Panc1 (cell line): ENCODE measurements around the gene FREM2. TPM values are rescaled to one million over a fixed set of nuclear protein-coding genes. Genes with fewer than 3 reads are reported as not detected.

Experiments
- ATAC-seq: fragments of 200-7000 bp; cut with Tn5 transposase; 2 replicates; pipeline ENCODE4 v1.9.1; 2020; ENCODE audit warnings: mild to moderate bottlenecking, moderate library complexity
- BruUV-seq: library from RNA; stranded (reverse); fragments of 400-500 nt; replicated peaks from 2 replicates; lab custom pipeline; 2021; lab: Mats Ljungman, UMichigan
- CTCF ChIA-PET: fragments of 300-600 bp; sonication (Branson Sonifier 250); formaldehyde crosslinking; loops from one replicate; lab custom pipeline; 2022; ENCODE audit warnings: antibody characterized with exemption; lab: Charles Lee
- POLR2A ChIA-PET: fragments of 300-600 bp; sonication (Branson Sonifier 250); formaldehyde crosslinking; loops from one replicate; lab custom pipeline; 2022; ENCODE audit warnings: antibody characterized with exemption; lab: Charles Lee
- DNase-seq: peaks from one replicate; pipeline ENCODE4 v3.0.0-alpha.2; 2010; ENCODE audit warnings: low read depth, low spot score
- H3K27ac ChIP-seq: 2 replicates; pipeline ENCODE4 v1.5.1; 2011; ENCODE audit warnings: mild to moderate bottlenecking, low read length, inconsistent platforms
- H3K27me3 ChIP-seq: fragments of 200-500 bp; sonication (Bioruptor generic); 2 replicates; pipeline ENCODE4 v1.6.0; 2014; ENCODE audit warnings: low read length, inconsistent platforms; ENCODE audit not compliant: control insufficient read depth, insufficient read depth
- H3K36me3 ChIP-seq: fragments of 200-500 bp; sonication (Bioruptor generic); 2 replicates; pipeline ENCODE4 v1.5.1; 2014; ENCODE audit warnings: inconsistent platforms, mild to moderate bottlenecking, low read length, moderate library complexity; ENCODE audit not compliant: control insufficient read depth, insufficient read depth
- H3K4me1 ChIP-seq: 2 replicates; pipeline ENCODE4 v1.5.1; 2011; ENCODE audit warnings: inconsistent platforms, mild to moderate bottlenecking, low read length, moderate library complexity; ENCODE audit not compliant: control insufficient read depth, insufficient read depth
- H3K4me3 ChIP-seq, 2 experiments: 2 replicates each; pipeline ENCODE4 v1.5.1; 2011 to 2012; ENCODE audit warnings: low read depth in 2 of 2, low read length in 2 of 2, mild to moderate bottlenecking in 2 of 2, inconsistent platforms in 1 of 2, moderate library complexity in 1 of 2
- H3K9me3 ChIP-seq: fragments of 200-500 bp; sonication (Bioruptor generic); 2 replicates; pipeline ENCODE4 v1.5.1; 2014; ENCODE audit warnings: low read depth, mild to moderate bottlenecking, inconsistent platforms, low read length, moderate library complexity; ENCODE audit not compliant: control insufficient read depth, insufficient read depth
- CTCF ChIP-seq: fragments of 450-650 bp; IDR thresholded peaks from 2 replicates; pipeline ENCODE4 v1.5.1; 2017; ENCODE audit warnings: mild to moderate bottlenecking
- POLR2AphosphoS5 ChIP-seq: IDR thresholded peaks from 2 replicates; pipeline ENCODE4 v1.6.1; 2012; ENCODE audit warnings: mild to moderate bottlenecking, low read depth, low read length, moderate library complexity
- SIN3A ChIP-seq: IDR thresholded peaks from 2 replicates; pipeline ENCODE4 v1.6.1; 2012; ENCODE audit warnings: low read depth, mild to moderate bottlenecking, low read length, moderate library complexity, borderline replicate concordance; ENCODE audit not compliant: insufficient read depth
- TCF7L2 ChIP-seq: IDR thresholded peaks from 2 replicates; pipeline ENCODE4 v1.6.1; 2011; ENCODE audit warnings: mild to moderate bottlenecking, low read depth, low read length, inconsistent platforms
- in situ Hi-C: cut with HindIII; loops from 2 replicates; pipeline ENCODE4 v1.10.0; 2016; ENCODE audit warnings: low sequenced_read_pairs, low pct_unique_long_range_greater_than_20kb
- intact Hi-C: fragments of 100-400 bp; cut with micrococcal nuclease; formaldehyde crosslinking; loops from one replicate; pipeline ENCODE4 v1.10.0; 2022; ENCODE audit not compliant: unreplicated experiment
- total RNA-seq: library from RNA; stranded (reverse); gene quantifications from one replicate; pipeline ENCODE4 v1.2.1, GENCODE V29; 2021; ENCODE audit not compliant: unreplicated experiment
- TF ChIP-seq, protein P1 (sequence below), 2 experiments: IDR thresholded peaks; 2 replicates each; pipeline ENCODE4 v1.6.1; 2011 to 2012; ENCODE audit warnings: low read depth in 2 of 2, control low read depth in 1 of 2, low read length in 1 of 2, mild to moderate bottlenecking in 1 of 2, moderate library complexity in 1 of 2; ENCODE audit not compliant: insufficient read depth in 1 of 2

The FREM2 gene
- total RNA-seq, 1 experiment from 2014 or later = 0.15 TPM

DNA sequence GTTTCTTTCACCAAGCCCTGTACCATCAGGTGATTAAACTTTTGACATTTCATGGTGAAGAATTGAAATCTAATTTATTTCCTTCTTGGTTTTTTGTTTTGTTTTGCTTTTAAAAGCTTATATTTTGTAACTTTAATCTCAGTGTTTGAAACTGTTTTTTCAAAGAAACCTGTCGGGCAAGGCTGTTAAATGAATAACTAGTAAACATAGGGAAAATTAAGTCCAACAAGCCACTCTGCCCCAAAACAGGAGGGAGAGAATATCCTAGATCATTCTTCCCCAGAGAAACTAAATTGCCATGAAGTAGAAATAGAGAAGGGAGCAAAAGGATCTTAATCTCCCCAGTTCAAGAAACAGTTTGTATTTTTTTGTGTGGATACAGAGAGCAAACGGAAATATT is 98.2 kb downstream of the FREM2 start:
- Histone ChIP-seq H3K4me3 (no peak overlapping the region), H3K27ac (no peak overlapping the region), H3K27me3 (no peaks in the 10 kb centered on the region), H3K4me1 (no peaks in the 10 kb centered on the region), H3K9me3 (no peaks in the 10 kb centered on the region), H3K36me3 (no peaks in the 10 kb centered on the region)
- in situ Hi-C loops (no loop called here), intact Hi-C loops (no loop called here)
- DNase-seq (no peak), ATAC-seq (no peak)
- ChIA-PET CTCF (no interaction called here), POLR2A (no interaction called here)
- BruUV-seq = no TSS peak
- TF ChIP-seq SIN3A (no peak), TCF7L2 (no peak), POLR2AphosphoS5 (no peak), CTCF (no peak)
- TF ChIP-seq, protein P1, sequence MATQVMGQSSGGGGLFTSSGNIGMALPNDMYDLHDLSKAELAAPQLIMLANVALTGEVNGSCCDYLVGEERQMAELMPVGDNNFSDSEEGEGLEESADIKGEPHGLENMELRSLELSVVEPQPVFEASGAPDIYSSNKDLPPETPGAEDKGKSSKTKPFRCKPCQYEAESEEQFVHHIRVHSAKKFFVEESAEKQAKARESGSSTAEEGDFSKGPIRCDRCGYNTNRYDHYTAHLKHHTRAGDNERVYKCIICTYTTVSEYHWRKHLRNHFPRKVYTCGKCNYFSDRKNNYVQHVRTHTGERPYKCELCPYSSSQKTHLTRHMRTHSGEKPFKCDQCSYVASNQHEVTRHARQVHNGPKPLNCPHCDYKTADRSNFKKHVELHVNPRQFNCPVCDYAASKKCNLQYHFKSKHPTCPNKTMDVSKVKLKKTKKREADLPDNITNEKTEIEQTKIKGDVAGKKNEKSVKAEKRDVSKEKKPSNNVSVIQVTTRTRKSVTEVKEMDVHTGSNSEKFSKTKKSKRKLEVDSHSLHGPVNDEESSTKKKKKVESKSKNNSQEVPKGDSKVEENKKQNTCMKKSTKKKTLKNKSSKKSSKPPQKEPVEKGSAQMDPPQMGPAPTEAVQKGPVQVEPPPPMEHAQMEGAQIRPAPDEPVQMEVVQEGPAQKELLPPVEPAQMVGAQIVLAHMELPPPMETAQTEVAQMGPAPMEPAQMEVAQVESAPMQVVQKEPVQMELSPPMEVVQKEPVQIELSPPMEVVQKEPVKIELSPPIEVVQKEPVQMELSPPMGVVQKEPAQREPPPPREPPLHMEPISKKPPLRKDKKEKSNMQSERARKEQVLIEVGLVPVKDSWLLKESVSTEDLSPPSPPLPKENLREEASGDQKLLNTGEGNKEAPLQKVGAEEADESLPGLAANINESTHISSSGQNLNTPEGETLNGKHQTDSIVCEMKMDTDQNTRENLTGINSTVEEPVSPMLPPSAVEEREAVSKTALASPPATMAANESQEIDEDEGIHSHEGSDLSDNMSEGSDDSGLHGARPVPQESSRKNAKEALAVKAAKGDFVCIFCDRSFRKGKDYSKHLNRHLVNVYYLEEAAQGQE (IDR thresholded peaks at IDR 0.05; ENCODE audit: insufficient read depth in 1 of 2, low read depth in 2 of 2, low read length in 1 of 2) = no peak

DNA sequence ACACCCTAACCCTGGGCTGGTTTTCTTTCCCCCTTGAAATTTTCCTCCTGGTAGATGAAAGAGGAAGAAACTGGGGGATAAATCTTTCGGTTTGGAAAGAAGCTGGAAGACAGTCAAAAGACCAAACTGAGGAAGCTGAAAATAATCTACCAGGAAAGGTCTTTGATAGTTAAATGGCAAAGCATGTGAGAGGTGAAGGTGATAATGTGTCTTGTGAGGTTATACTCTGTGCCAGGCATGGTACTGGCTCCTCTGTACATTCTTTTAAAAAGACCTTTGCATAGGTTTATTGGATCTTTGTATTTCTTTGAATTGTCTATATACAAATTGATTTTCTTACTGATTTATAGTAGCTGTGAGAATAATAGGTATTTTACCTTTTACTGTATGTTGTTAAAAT is 98.6 kb downstream of the FREM2 start:
- Histone ChIP-seq H3K27ac (no peak overlapping the region), H3K27me3 (no peaks in the 10 kb centered on the region), H3K4me1 (no peaks in the 10 kb centered on the region), H3K36me3 (no peaks in the 10 kb centered on the region), H3K9me3 (no peaks in the 10 kb centered on the region), H3K4me3 (no peak overlapping the region)
- TF ChIP-seq POLR2AphosphoS5 = no peak
- no peak for TF ChIP-seq CTCF
- no peak for TF ChIP-seq TCF7L2
- no peak for TF ChIP-seq SIN3A
- ChIA-PET POLR2A (no interaction called here), CTCF (no interaction called here)
- intact Hi-C loops (no loop called here), in situ Hi-C loops (no loop called here)
- DNase-seq (no peak), ATAC-seq (no peak)
- BruUV-seq = no TSS peak
